ENCODE measurements around the gene GSX2. TPM values are rescaled to one million over a fixed set of nuclear protein-coding genes. Genes with fewer than 3 reads are reported as not detected.

GSX2 gene
- total and polyA plus RNA-seq, 2 donors (not counting 1 experiment from before 2014, with no cell fraction given): 0.05 to 0.33 TPM

GRCh38 chr4:54089875-54090274, 10.1 kb upstream of the GSX2 start:
- H3K79me2 ChIP-seq (ENCODE audit: control insufficient read depth, insufficient read depth, low read length): no peaks in the 10 kb centered on the region
- no peak overlapping the region for H3K4me2 ChIP-seq (ENCODE audit: extremely low read depth, insufficient read depth, low read length)

DNA sequence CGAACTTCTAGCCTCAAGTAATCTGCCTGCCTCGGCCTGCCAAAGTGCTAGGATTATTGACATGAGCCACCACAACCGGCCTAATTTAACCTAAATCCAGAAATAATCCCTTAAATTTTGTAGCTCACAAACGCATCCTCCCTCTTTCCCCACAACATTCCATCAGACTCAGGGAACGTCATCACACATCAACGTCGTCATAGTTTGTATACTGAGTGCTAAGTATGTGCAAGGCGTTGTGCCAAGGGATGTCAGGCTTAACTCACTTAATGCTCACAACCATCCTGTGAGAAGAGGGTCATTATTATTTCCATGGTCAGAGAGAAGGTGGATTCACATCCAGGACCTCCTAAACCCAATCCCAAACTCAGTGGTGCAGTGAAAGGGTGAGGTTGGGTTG, 9.6 kb upstream of the GSX2 start:
- DNase-seq (ENCODE audit: low read depth in 2 of 2): no peak
- Histone ChIP-seq H3K9me3 (ENCODE audit: control insufficient read depth, insufficient read depth, low read depth, low read length) (no peaks in the 10 kb centered on the region), H3K79me2 (ENCODE audit: control insufficient read depth, insufficient read depth, low read length) (no peaks in the 10 kb centered on the region), H3K4me1 (ENCODE audit: control insufficient read depth, extremely low read depth, insufficient read depth, low read length) (peaks cover 9% of the 10 kb centered on the region), H3K27ac (ENCODE audit: insufficient read depth, low read length) (no peak overlapping the region), H3K4me2 (ENCODE audit: extremely low read depth, insufficient read depth, low read length) (no peak overlapping the region), H3K27me3 (ENCODE audit: control insufficient read depth, insufficient read depth, low read length) (no peaks in the 10 kb centered on the region), H3K36me3 (ENCODE audit: control insufficient read depth, insufficient read depth, low read length) (no peaks in the 10 kb centered on the region), H2AFZ (ENCODE audit: low read length) (no peak overlapping the region), H3K9ac (ENCODE audit: insufficient read depth, low read length) (no peak overlapping the region), H3K4me3 (replicated peaks in 1 of 4; ENCODE audit: control extremely low read depth in 1 of 4, insufficient read depth in 1 of 4, low read depth in 3 of 4, low read length in 4 of 4) (no peak overlapping the region), H4K20me1 (ENCODE audit: control insufficient read depth, extremely low read depth, insufficient read depth, low read length) (no peaks in the 10 kb centered on the region)
- no peak for TF ChIP-seq EZH2 (IDR thresholded peaks at IDR 0.05; ENCODE audit: low read length, missing control alignments)
- TF ChIP-seq, protein P1, sequence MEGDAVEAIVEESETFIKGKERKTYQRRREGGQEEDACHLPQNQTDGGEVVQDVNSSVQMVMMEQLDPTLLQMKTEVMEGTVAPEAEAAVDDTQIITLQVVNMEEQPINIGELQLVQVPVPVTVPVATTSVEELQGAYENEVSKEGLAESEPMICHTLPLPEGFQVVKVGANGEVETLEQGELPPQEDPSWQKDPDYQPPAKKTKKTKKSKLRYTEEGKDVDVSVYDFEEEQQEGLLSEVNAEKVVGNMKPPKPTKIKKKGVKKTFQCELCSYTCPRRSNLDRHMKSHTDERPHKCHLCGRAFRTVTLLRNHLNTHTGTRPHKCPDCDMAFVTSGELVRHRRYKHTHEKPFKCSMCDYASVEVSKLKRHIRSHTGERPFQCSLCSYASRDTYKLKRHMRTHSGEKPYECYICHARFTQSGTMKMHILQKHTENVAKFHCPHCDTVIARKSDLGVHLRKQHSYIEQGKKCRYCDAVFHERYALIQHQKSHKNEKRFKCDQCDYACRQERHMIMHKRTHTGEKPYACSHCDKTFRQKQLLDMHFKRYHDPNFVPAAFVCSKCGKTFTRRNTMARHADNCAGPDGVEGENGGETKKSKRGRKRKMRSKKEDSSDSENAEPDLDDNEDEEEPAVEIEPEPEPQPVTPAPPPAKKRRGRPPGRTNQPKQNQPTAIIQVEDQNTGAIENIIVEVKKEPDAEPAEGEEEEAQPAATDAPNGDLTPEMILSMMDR (conservative IDR thresholded peaks at IDR 0.05 in 1 of 2, IDR thresholded peaks at IDR 0.05 in 1 of 2; ENCODE audit: low read depth in 1 of 2, low read length in 2 of 2): no peak

More at GRCh38 chr4:54089875-54090274, 10.1 kb upstream of the GSX2 start:
- Histone ChIP-seq H3K9ac (ENCODE audit: insufficient read depth, low read length) (no peak overlapping the region), H3K27me3 (ENCODE audit: control insufficient read depth, insufficient read depth, low read length) (no peaks in the 10 kb centered on the region), H3K36me3 (ENCODE audit: control insufficient read depth, insufficient read depth, low read length) (no peaks in the 10 kb centered on the region), H2AFZ (ENCODE audit: low read length) (no peak overlapping the region), H3K4me1 (ENCODE audit: control insufficient read depth, extremely low read depth, insufficient read depth, low read length) (peaks cover 14% of the 10 kb centered on the region), H3K9me3 (ENCODE audit: control insufficient read depth, insufficient read depth, low read depth, low read length) (no peaks in the 10 kb centered on the region), H3K27ac (ENCODE audit: insufficient read depth, low read length) (no peak overlapping the region), H4K20me1 (ENCODE audit: control insufficient read depth, extremely low read depth, insufficient read depth, low read length) (no peaks in the 10 kb centered on the region), H3K4me3 (replicated peaks in 1 of 4; ENCODE audit: control extremely low read depth in 1 of 4, insufficient read depth in 1 of 4, low read depth in 3 of 4, low read length in 4 of 4) (no peak overlapping the region)
- TF ChIP-seq, protein P1 (conservative IDR thresholded peaks at IDR 0.05 in 1 of 2, IDR thresholded peaks at IDR 0.05 in 1 of 2; ENCODE audit: low read depth in 1 of 2, low read length in 2 of 2): no peak
- no peak for TF ChIP-seq EZH2 (IDR thresholded peaks at IDR 0.05; ENCODE audit: low read length, missing control alignments)
- DNase-seq (ENCODE audit: low read depth in 2 of 2): no peak

DNA sequence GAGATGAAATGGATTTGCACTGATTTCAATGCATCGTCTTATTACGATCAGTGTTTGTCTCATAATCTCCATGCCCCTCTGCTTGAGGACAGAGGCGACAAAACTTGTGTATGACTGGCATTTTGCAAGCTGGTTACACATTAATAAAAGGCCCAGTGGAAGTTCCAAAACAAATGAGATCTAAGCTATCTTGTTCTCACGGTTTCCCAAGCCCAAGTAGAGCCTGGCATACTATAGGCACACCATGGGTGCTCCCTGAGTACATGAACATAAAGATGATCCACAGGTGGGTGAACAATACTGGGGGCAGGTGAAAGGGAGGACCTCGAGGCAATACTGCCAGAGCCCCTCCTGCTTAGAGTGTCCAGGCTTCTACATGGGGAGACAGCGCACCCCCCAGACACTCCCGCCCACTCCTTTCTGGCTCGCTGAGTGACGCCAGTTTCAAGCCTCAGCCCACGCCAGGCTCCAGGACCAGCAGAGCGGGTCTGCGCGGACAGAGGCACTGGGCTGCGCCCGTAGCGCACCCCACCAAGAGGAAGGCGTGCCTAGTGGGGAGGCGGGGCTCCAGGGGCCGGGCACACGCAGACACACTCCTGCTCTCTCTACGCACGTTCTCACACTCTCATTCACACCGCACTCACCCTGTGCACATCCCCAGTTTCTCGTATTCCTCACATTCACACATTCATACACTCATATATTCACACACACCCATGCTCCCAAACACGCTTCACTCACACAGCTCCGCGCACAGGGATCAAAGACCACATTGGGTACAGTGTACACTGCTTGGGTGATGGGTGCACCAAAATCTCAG, 8.9 kb upstream of the GSX2 start:
- peak in 1 of 2 donors; percentile 39 for DNase-seq (ENCODE audit: low read depth in 2 of 2)
- H3K4me2 ChIP-seq (ENCODE audit: extremely low read depth, insufficient read depth, low read length): peak overlapping the region; percentile 100
- H3K4me1 ChIP-seq (ENCODE audit: control insufficient read depth, extremely low read depth, insufficient read depth, low read length): peaks cover 6% of the 10 kb centered on the region
- no peaks in the 10 kb centered on the region for H3K79me2 ChIP-seq (ENCODE audit: control insufficient read depth, insufficient read depth, low read length)
- no peak overlapping the region for H3K27ac ChIP-seq (ENCODE audit: insufficient read depth, low read length)
- no peak for TF ChIP-seq EZH2 (IDR thresholded peaks at IDR 0.05; ENCODE audit: low read length, missing control alignments)
- TF ChIP-seq, protein P1 (conservative IDR thresholded peaks at IDR 0.05 in 1 of 2, IDR thresholded peaks at IDR 0.05 in 1 of 2; ENCODE audit: low read depth in 1 of 2, low read length in 2 of 2): no peak
- no peaks in the 10 kb centered on the region for H4K20me1 ChIP-seq (ENCODE audit: control insufficient read depth, extremely low read depth, insufficient read depth, low read length)
- H3K36me3 ChIP-seq (ENCODE audit: control insufficient read depth, insufficient read depth, low read length): no peaks in the 10 kb centered on the region
- peaks cover under 1% of the 10 kb centered on the region for H3K27me3 ChIP-seq (ENCODE audit: control insufficient read depth, insufficient read depth, low read length)
- no peak overlapping the region for H3K9ac ChIP-seq (ENCODE audit: insufficient read depth, low read length)
- peak overlapping the region; percentile 57 to 74 (median 69) for H3K4me3 ChIP-seq (replicated peaks in 1 of 4; ENCODE audit: control extremely low read depth in 1 of 4, insufficient read depth in 1 of 4, low read depth in 3 of 4, low read length in 4 of 4)
- H2AFZ ChIP-seq (ENCODE audit: low read length): peak overlapping the region; percentile 72
- no peaks in the 10 kb centered on the region for H3K9me3 ChIP-seq (ENCODE audit: control insufficient read depth, insufficient read depth, low read depth, low read length)

All from fibroblast of lung (primary cell).